ENCODE results near the gene NDUFS8.
A peak's percentile ranks its signal among the peaks of the same experiment; 100 is the strongest.

NDUFS8 gene

GRCh38 chr11:68066742-68067141 is 36.3 kb downstream of the NDUFS8 start:
- no peak for TF ChIP-seq CTCF (IDR thresholded peaks at IDR 0.05; ENCODE audit: control insufficient read depth, insufficient read depth, low read depth, low read length, missing control alignments)
- peak; percentile 13 for DNase-seq (ENCODE audit: low read depth)
- H3K4me3 ChIP-seq (ENCODE audit: control insufficient read depth, low read depth, low read length): no peak overlapping the region

GRCh38 chr11:68067991-68068390 is 37.5 kb downstream of the NDUFS8 start:
- H3K4me3 ChIP-seq (ENCODE audit: control insufficient read depth, low read depth, low read length): no peak overlapping the region
- no peak for TF ChIP-seq CTCF (IDR thresholded peaks at IDR 0.05; ENCODE audit: control insufficient read depth, insufficient read depth, low read depth, low read length, missing control alignments)
- no peak for DNase-seq (ENCODE audit: low read depth)

- no peak for DNase-seq (ENCODE audit: low read depth)
- no peak for TF ChIP-seq CTCF (IDR thresholded peaks at IDR 0.05; ENCODE audit: control insufficient read depth, insufficient read depth, low read depth, low read length, missing control alignments)
- H3K4me3 ChIP-seq (ENCODE audit: control insufficient read depth, low read depth, low read length): no peak overlapping the region
Measured at GRCh38 chr11:68071281-68072048, 41.0 kb downstream of the NDUFS8 start.

GRCh38 chr11:68074584-68075352 is 44.3 kb downstream of the NDUFS8 start:
- no peak for DNase-seq (ENCODE audit: low read depth)
- no peak for TF ChIP-seq CTCF (IDR thresholded peaks at IDR 0.05; ENCODE audit: control insufficient read depth, insufficient read depth, low read depth, low read length, missing control alignments)
- no peak overlapping the region for H3K4me3 ChIP-seq (ENCODE audit: control insufficient read depth, low read depth, low read length)

DNA sequence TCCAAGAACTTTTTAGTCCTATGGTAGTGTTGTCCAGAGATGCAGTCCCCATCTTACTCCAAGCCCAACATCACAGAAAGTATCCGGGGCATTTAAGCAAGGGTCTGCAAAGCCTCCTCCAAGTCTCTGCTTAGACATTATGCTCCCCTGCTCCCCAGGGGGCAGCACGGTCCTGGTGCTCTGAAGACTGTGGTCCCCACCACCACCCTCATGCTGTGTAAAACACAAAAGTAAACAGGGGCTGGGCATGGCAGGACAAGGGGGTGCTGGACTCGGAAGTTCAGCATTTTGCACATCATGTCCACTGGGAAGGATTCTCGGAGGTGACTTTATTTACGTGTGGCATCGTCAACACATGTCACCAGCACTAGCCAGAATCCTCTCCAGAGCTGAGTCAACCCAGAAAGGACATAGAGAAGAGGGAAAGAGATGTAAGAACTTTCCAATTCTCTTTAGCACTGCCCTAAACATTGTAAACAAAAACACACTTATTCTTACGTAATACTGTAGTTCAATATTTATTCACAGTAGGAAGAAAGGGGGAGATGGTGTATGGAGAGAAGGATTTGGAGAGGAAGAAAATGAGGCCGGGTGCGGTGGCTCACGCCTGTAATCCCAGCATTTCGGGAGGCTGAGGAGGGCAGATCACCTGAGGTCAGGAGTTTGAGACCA is 46.0 kb downstream of the NDUFS8 start:
- DNase-seq (ENCODE audit: low read depth): no peak
- TF ChIP-seq CTCF (IDR thresholded peaks at IDR 0.05; ENCODE audit: control insufficient read depth, insufficient read depth, low read depth, low read length, missing control alignments): no peak
- no peak overlapping the region for H3K4me3 ChIP-seq (ENCODE audit: control insufficient read depth, low read depth, low read length)

Measured in AG09309 (cell line).